ENCODE data around the gene SYNGR3.

GRCh38 chr16:1949507-1949906 is 40.3 kb upstream of the SYNGR3 start:
- no peak for TF ChIP-seq CTCF (conservative IDR thresholded peaks at IDR 0.05 in 1 of 2, IDR thresholded peaks at IDR 0.05 in 1 of 2; ENCODE audit: extremely low read depth in 1 of 2, insufficient read depth in 1 of 2, low read depth in 1 of 2, low read length in 2 of 2)
- TF ChIP-seq EZH2 (IDR thresholded peaks at IDR 0.05; ENCODE audit: borderline replicate concordance, low read length) = no peak
